Measurements from ENCODE around the gene ITPR2.
A peak's percentile ranks its signal among the peaks of the same experiment; 100 is the strongest.
"Not testable (repeated sequence)": the region's sequence is repeated elsewhere in the genome, so short reads cannot be mapped to it uniquely, and the experiment has no call there.

Gene ITPR2

GRCh38 chr12:26862787-26863186, 29.8 kb upstream of the ITPR2 start:
- H3K4me3 Mint-ChIP-seq; H3K9me3 Mint-ChIP-seq; H3K4me1 Mint-ChIP-seq (ENCODE audit: low read depth in 2 of 2); H3K27me3 Mint-ChIP-seq; H3K36me3 Mint-ChIP-seq (ENCODE audit: insufficient read depth); DNase-seq; ATAC-seq (replicated peaks): not testable (repeated sequence)
- peak overlapping the region in 1 of 2 donors; percentile 15 for H3K27ac Mint-ChIP-seq

GRCh38 chr12:26861690-26862089, 28.7 kb upstream of the ITPR2 start:
- no peaks in the 10 kb centered on the region for H3K36me3 Mint-ChIP-seq (ENCODE audit: insufficient read depth)
- H3K4me1 Mint-ChIP-seq (ENCODE audit: low read depth in 2 of 2): no peaks in the 10 kb centered on the region
- H3K27me3 Mint-ChIP-seq: peaks cover 0 to 9% of the 10 kb centered on the region in 2 donors
- H3K9me3 Mint-ChIP-seq: no peaks in the 10 kb centered on the region
- no peak overlapping the region for H3K4me3 Mint-ChIP-seq
- no peak for ATAC-seq (replicated peaks)
- H3K27ac Mint-ChIP-seq: no peak overlapping the region
- no peak for DNase-seq

- H3K9me3 Mint-ChIP-seq: no peaks in the 10 kb centered on the region
- ATAC-seq (replicated peaks): no peak
Observed at GRCh38 chr12:26857465-26858176, 24.6 kb upstream of the ITPR2 start.

GRCh38 chr12:26855337-26855736, 22.3 kb upstream of the ITPR2 start:
- ATAC-seq (replicated peaks) (no peak), DNase-seq (no peak)
- no peak overlapping the region for H3K4me3 Mint-ChIP-seq

More at GRCh38 chr12:26857465-26858176, 24.6 kb upstream of the ITPR2 start:
- Mint-ChIP-seq H3K27ac (no peak overlapping the region), H3K36me3 (ENCODE audit: insufficient read depth) (no peaks in the 10 kb centered on the region), H3K4me1 (ENCODE audit: low read depth in 2 of 2) (no peaks in the 10 kb centered on the region), H3K27me3 (peaks cover 0 to 9% of the 10 kb centered on the region in 2 donors), H3K4me3 (no peak overlapping the region)
- no peak for DNase-seq

GRCh38 chr12:26854031-26854390, 21.0 kb upstream of the ITPR2 start:
- Mint-ChIP-seq H3K27ac (no peak overlapping the region), H3K36me3 (ENCODE audit: insufficient read depth) (no peaks in the 10 kb centered on the region), H3K4me3 (no peak overlapping the region), H3K9me3 (no peaks in the 10 kb centered on the region), H3K4me1 (ENCODE audit: low read depth in 2 of 2) (no peaks in the 10 kb centered on the region), H3K27me3 (peaks cover 0 to 5% of the 10 kb centered on the region in 2 donors)
- DNase-seq (no peak), ATAC-seq (replicated peaks) (no peak)

More at GRCh38 chr12:26855337-26855736, 22.3 kb upstream of the ITPR2 start:
- Mint-ChIP-seq H3K4me1 (ENCODE audit: low read depth in 2 of 2) (no peaks in the 10 kb centered on the region), H3K9me3 (no peaks in the 10 kb centered on the region), H3K27me3 (no peaks in the 10 kb centered on the region), H3K27ac (no peak overlapping the region), H3K36me3 (ENCODE audit: insufficient read depth) (no peaks in the 10 kb centered on the region)

- H3K9me3 Mint-ChIP-seq: no peaks in the 10 kb centered on the region
- no peak overlapping the region for H3K4me3 Mint-ChIP-seq
- no peaks in the 10 kb centered on the region for H3K4me1 Mint-ChIP-seq (ENCODE audit: low read depth in 2 of 2)
- H3K36me3 Mint-ChIP-seq (ENCODE audit: insufficient read depth): no peaks in the 10 kb centered on the region
- DNase-seq (peak; percentile 56 to 66 (median 59)), ATAC-seq (replicated peaks) (peak; percentile 97)
- no peak overlapping the region for H3K27ac Mint-ChIP-seq
- peaks cover 0 to 7% of the 10 kb centered on the region in 2 donors for H3K27me3 Mint-ChIP-seq
Observed at GRCh38 chr12:26853303-26854030, 20.5 kb upstream of the ITPR2 start.

- no peaks in the 10 kb centered on the region for H3K9me3 Mint-ChIP-seq
- H3K27me3 Mint-ChIP-seq: peaks cover 14 to 20% of the 10 kb centered on the region in 2 donors
- no peak overlapping the region for H3K27ac Mint-ChIP-seq
- ATAC-seq (replicated peaks) (no peak), DNase-seq (no peak)
- no peak overlapping the region for H3K4me3 Mint-ChIP-seq
- no peaks in the 10 kb centered on the region for H3K36me3 Mint-ChIP-seq (ENCODE audit: insufficient read depth)
- H3K4me1 Mint-ChIP-seq (ENCODE audit: low read depth in 2 of 2): peaks cover 0 to 3% of the 10 kb centered on the region in 2 donors
Observed at GRCh38 chr12:26851031-26851809, 18.2 kb upstream of the ITPR2 start.

GRCh38 chr12:26848156-26848825, 15.3 kb upstream of the ITPR2 start:
- no peak for ATAC-seq (replicated peaks)
- Mint-ChIP-seq H3K27me3 (peaks cover 19 to 20% of the 10 kb centered on the region in 2 donors), H3K9me3 (no peaks in the 10 kb centered on the region), H3K27ac (no peak overlapping the region), H3K4me3 (no peak overlapping the region), H3K36me3 (ENCODE audit: insufficient read depth) (no peaks in the 10 kb centered on the region), H3K4me1 (ENCODE audit: low read depth in 2 of 2) (peaks cover 0 to 3% of the 10 kb centered on the region in 2 donors)
- no peak for DNase-seq

GRCh38 chr12:26847431-26847830, 14.4 kb upstream of the ITPR2 start:
- H3K4me3 Mint-ChIP-seq: no peak overlapping the region
- H3K27ac Mint-ChIP-seq: no peak overlapping the region
- DNase-seq: no peak
- H3K4me1 Mint-ChIP-seq (ENCODE audit: low read depth in 2 of 2): peaks cover 0 to 3% of the 10 kb centered on the region in 2 donors
- H3K36me3 Mint-ChIP-seq (ENCODE audit: insufficient read depth): no peaks in the 10 kb centered on the region
- no peaks in the 10 kb centered on the region for H3K9me3 Mint-ChIP-seq
- no peak for ATAC-seq (replicated peaks)
- H3K27me3 Mint-ChIP-seq: peaks cover 19 to 20% of the 10 kb centered on the region in 2 donors

GRCh38 chr12:26846416-26846815, 13.4 kb upstream of the ITPR2 start:
- Mint-ChIP-seq H3K4me1 (ENCODE audit: low read depth in 2 of 2) (peaks cover 0 to 3% of the 10 kb centered on the region in 2 donors), H3K9me3 (no peaks in the 10 kb centered on the region), H3K27ac (no peak overlapping the region), H3K4me3 (no peak overlapping the region), H3K36me3 (ENCODE audit: insufficient read depth) (no peaks in the 10 kb centered on the region), H3K27me3 (peaks cover 19 to 20% of the 10 kb centered on the region in 2 donors)
- no peak for DNase-seq
- ATAC-seq (replicated peaks): no peak

GRCh38 chr12:26845984-26846383, 13.0 kb upstream of the ITPR2 start:
- H3K4me1 Mint-ChIP-seq (ENCODE audit: low read depth in 2 of 2): peaks cover 0 to 3% of the 10 kb centered on the region in 2 donors
- no peak for DNase-seq
- ATAC-seq (replicated peaks): no peak
- no peak overlapping the region for H3K27ac Mint-ChIP-seq
- H3K9me3 Mint-ChIP-seq: no peaks in the 10 kb centered on the region
- no peak overlapping the region for H3K4me3 Mint-ChIP-seq
- H3K27me3 Mint-ChIP-seq: peaks cover 19 to 20% of the 10 kb centered on the region in 2 donors
- no peaks in the 10 kb centered on the region for H3K36me3 Mint-ChIP-seq (ENCODE audit: insufficient read depth)

- ATAC-seq (replicated peaks) (no peak), DNase-seq (no peak)
- peaks cover 19 to 20% of the 10 kb centered on the region in 2 donors for H3K27me3 Mint-ChIP-seq
- H3K9me3 Mint-ChIP-seq: no peaks in the 10 kb centered on the region
- H3K4me3 Mint-ChIP-seq: no peak overlapping the region
- H3K4me1 Mint-ChIP-seq (ENCODE audit: low read depth in 2 of 2): peaks cover 0 to 3% of the 10 kb centered on the region in 2 donors
- H3K36me3 Mint-ChIP-seq (ENCODE audit: insufficient read depth): no peaks in the 10 kb centered on the region
- H3K27ac Mint-ChIP-seq: no peak overlapping the region
Observed at GRCh38 chr12:26845057-26845666, 12.2 kb upstream of the ITPR2 start.

GRCh38 chr12:26843311-26843710, 10.3 kb upstream of the ITPR2 start:
- DNase-seq: no peak
- ATAC-seq (replicated peaks): no peak
- peaks cover 0 to 3% of the 10 kb centered on the region in 2 donors for H3K4me1 Mint-ChIP-seq (ENCODE audit: low read depth in 2 of 2)
- no peaks in the 10 kb centered on the region for H3K9me3 Mint-ChIP-seq
- H3K27ac Mint-ChIP-seq: no peak overlapping the region
- no peaks in the 10 kb centered on the region for H3K36me3 Mint-ChIP-seq (ENCODE audit: insufficient read depth)
- H3K27me3 Mint-ChIP-seq: peaks cover 11 to 19% of the 10 kb centered on the region in 2 donors
- H3K4me3 Mint-ChIP-seq: no peak overlapping the region
